B cell (primary cell): Measurements from ENCODE around the gene RPA1.

Experiments
- CTCF ChIP-seq: fragments of 200-600 bp; IDR thresholded peaks from one replicate; pipeline ENCODE4 v1.8.0; 2022; ENCODE audit warnings: antibody characterized with exemption, mild to moderate bottlenecking
- EZH2 ChIP-seq: IDR thresholded peaks from 2 replicates; pipeline ENCODE4 v1.6.1; 2012; ENCODE audit warnings: borderline replicate concordance, low read depth, mild to moderate bottlenecking, moderate library complexity, low read length; ENCODE audit not compliant: insufficient read depth, poor library complexity, severe bottlenecking

DNA sequence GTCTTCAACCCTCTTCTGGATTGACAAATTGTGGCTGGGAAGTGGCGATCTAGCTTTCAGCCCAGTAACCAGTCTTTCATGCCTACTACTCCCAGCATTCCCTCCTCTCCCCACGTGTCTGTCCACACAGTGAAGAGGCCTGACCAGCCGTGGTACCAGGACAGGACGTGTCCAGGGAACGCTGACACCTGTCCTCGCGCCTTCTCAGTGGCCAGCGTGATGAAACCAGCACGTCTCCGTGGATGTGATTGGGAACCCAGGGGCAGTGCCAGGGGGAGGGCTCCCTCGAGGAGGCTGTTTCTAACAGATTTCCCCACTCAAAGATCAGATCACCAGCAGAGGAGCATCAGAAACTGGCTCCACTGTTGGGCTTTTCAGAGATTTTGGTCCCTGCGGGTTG, 69.1 kb downstream of the RPA1 start:
- no peak for TF ChIP-seq CTCF
- no peak for TF ChIP-seq EZH2
